WTC11 (cell line): Measurements from ENCODE around the gene CAPSL. TPM values are rescaled to one million over a fixed set of nuclear protein-coding genes. Genes with fewer than 3 reads are reported as not detected.

Experiments used
- ATAC-seq: fragments of 200-7000 bp; cut with Tn5 transposase; 2 replicates; pipeline ENCODE4 v1.10.0; 2021; ENCODE audit warnings: mild to moderate bottlenecking, moderate library complexity
- CTCF ChIA-PET: fragments of 300-600 bp; sonication (Branson Sonifier 250); formaldehyde crosslinking; loops from one replicate; lab custom pipeline; 2021; ENCODE audit warnings: antibody characterized with exemption; lab: Charles Lee
- POLR2A ChIA-PET: fragments of 350-600 bp; sonication (Branson Sonifier 250); formaldehyde crosslinking; loops from one replicate; lab custom pipeline; 2021; ENCODE audit warnings: antibody characterized with exemption; lab: Charles Lee
- DNase-seq: peaks from one replicate; pipeline ENCODE4 v3.0.0; 2021; ENCODE audit warnings: low spot score
- H3K27ac Mint-ChIP-seq: 2 replicates; pipeline ENCODE4 v1.8.0; 2021; ENCODE audit warnings: mixed read lengths
- H3K27me3 Mint-ChIP-seq: 2 replicates; pipeline ENCODE4 v1.8.0; 2021; ENCODE audit warnings: low read depth, mild to moderate bottlenecking, moderate library complexity, mixed read lengths
- H3K36me3 Mint-ChIP-seq: 2 replicates; pipeline ENCODE4 v1.8.0; 2021; ENCODE audit warnings: mixed read lengths
- H3K4me1 Mint-ChIP-seq: 2 replicates; pipeline ENCODE4 v1.8.0; 2022; ENCODE audit warnings: mixed read lengths
- H3K4me3 Mint-ChIP-seq: 2 replicates; pipeline ENCODE4 v1.8.0; 2021; ENCODE audit warnings: mild to moderate bottlenecking, moderate library complexity, mixed read lengths
- H3K9me3 Mint-ChIP-seq: 2 replicates; pipeline ENCODE4 v1.8.0; 2021; ENCODE audit warnings: mixed read lengths
- ATF1 ChIP-seq: sonication (generic); formaldehyde crosslinking; IDR thresholded peaks from 2 replicates; pipeline ENCODE4 v1.8.1; 2023; ENCODE audit warnings: mild to moderate bottlenecking, moderate library complexity, missing genetic modification reagents
- ATF2 ChIP-seq: sonication (generic); formaldehyde crosslinking; IDR thresholded peaks from 2 replicates; pipeline ENCODE4 v1.8.1; 2022; ENCODE audit warnings: low read depth, missing genetic modification reagents, borderline replicate concordance
- CREB1 ChIP-seq: sonication (generic); formaldehyde crosslinking; IDR thresholded peaks from 2 replicates; pipeline ENCODE4 v1.8.0; 2023; ENCODE audit warnings: mild to moderate bottlenecking, missing genetic modification reagents
- CREM ChIP-seq: sonication (generic); formaldehyde crosslinking; IDR thresholded peaks from 2 replicates; pipeline ENCODE4 v1.8.1; 2022; ENCODE audit warnings: mild to moderate bottlenecking, missing genetic modification reagents, moderate library complexity
- EMX1 ChIP-seq: fragments of 250-450 bp; sonication (Bioruptor Pico); IDR thresholded peaks from 2 replicates; pipeline ENCODE4 v1.8.0; 2021; ENCODE audit warnings: mild to moderate bottlenecking
- ERG ChIP-seq: fragments of 250-450 bp; sonication (Bioruptor Pico); IDR thresholded peaks from 2 replicates; pipeline ENCODE4 v1.8.0; 2021; ENCODE audit warnings: mild to moderate bottlenecking
- FOXP4 ChIP-seq: sonication (generic); formaldehyde crosslinking; IDR thresholded peaks from 2 replicates; pipeline ENCODE4 v1.8.0; 2022; ENCODE audit warnings: mild to moderate bottlenecking, missing genetic modification reagents
- JAZF1 ChIP-seq: fragments of 250-450 bp; sonication (Bioruptor Pico); IDR thresholded peaks from 2 replicates; pipeline ENCODE4 v1.9.0; 2021; ENCODE audit warnings: moderate library complexity, mild to moderate bottlenecking, inconsistent platforms
- KAT7 ChIP-seq: sonication (generic); formaldehyde crosslinking; IDR thresholded peaks from 2 replicates; pipeline ENCODE4 v1.8.1; 2023; ENCODE audit warnings: missing genetic modification reagents, mild to moderate bottlenecking, borderline replicate concordance
- SP1 ChIP-seq: sonication (generic); formaldehyde crosslinking; conservative IDR thresholded peaks from 2 replicates; pipeline ENCODE4 v1.8.1; 2022; ENCODE audit warnings: missing genetic modification reagents
- TEAD1 ChIP-seq: sonication (generic); formaldehyde crosslinking; IDR thresholded peaks from 2 replicates; pipeline ENCODE4 v1.8.0; 2022; ENCODE audit warnings: mild to moderate bottlenecking, missing genetic modification reagents
- ZBTB21 ChIP-seq: sonication (generic); formaldehyde crosslinking; IDR thresholded peaks from 2 replicates; pipeline ENCODE4 v1.8.1; 2023; ENCODE audit warnings: mild to moderate bottlenecking, missing genetic modification reagents, borderline replicate concordance
- ZNF232 ChIP-seq: sonication (generic); formaldehyde crosslinking; IDR thresholded peaks from 2 replicates; pipeline ENCODE4 v1.8.0; 2022; ENCODE audit warnings: mild to moderate bottlenecking, missing genetic modification reagents
- ZNF263 ChIP-seq: sonication (generic); formaldehyde crosslinking; IDR thresholded peaks from 2 replicates; pipeline ENCODE4 v1.8.1; 2022; ENCODE audit warnings: low read depth, mild to moderate bottlenecking, moderate library complexity, missing genetic modification reagents
- total RNA-seq: library from RNA; stranded (reverse); gene quantifications from 3 replicates; pipeline ENCODE4 v1.2.3, GENCODE V29; 2021
- TF ChIP-seq, protein P1 (sequence below): sonication (generic); formaldehyde crosslinking; IDR thresholded peaks from 2 replicates; pipeline ENCODE4 v1.8.0; 2022; ENCODE audit warnings: mild to moderate bottlenecking, missing genetic modification reagents
- TF ChIP-seq, protein P2 (sequence below): sonication (generic); formaldehyde crosslinking; IDR thresholded peaks from 2 replicates; pipeline ENCODE4 v1.8.1; 2023; ENCODE audit warnings: mild to moderate bottlenecking, missing genetic modification reagents, borderline replicate concordance
- TF ChIP-seq, protein P3 (sequence below): sonication (generic); formaldehyde crosslinking; IDR thresholded peaks from 2 replicates; pipeline ENCODE4 v1.8.1; 2022; ENCODE audit warnings: missing genetic modification reagents, borderline replicate concordance
- TF ChIP-seq, protein P4 (sequence below): sonication (generic); formaldehyde crosslinking; conservative IDR thresholded peaks from 2 replicates; pipeline ENCODE4 v1.8.1; 2022; ENCODE audit warnings: mild to moderate bottlenecking, missing genetic modification reagents
- TF ChIP-seq, protein P5 (sequence below): sonication (generic); formaldehyde crosslinking; IDR thresholded peaks from 2 replicates; pipeline ENCODE4 v1.8.0; 2023; ENCODE audit warnings: missing genetic modification reagents, mild to moderate bottlenecking, borderline replicate concordance

CAPSL gene
- total RNA-seq, 1 experiment from 2014 or later = not detected

GRCh38 chr5:35886381-35886780, 52.0 kb downstream of the CAPSL start:
- TF ChIP-seq ZBTB21 (no peak), ERG (CRISPR knock-in tag) (no peak), CREB1 (no peak), JAZF1 (CRISPR knock-in tag) (no peak), CREM (no peak), ZNF263 (CRISPR knock-in tag) (no peak), SP1 (CRISPR knock-in tag) (no peak), FOXP4 (no peak)
- TF ChIP-seq, protein P1, sequence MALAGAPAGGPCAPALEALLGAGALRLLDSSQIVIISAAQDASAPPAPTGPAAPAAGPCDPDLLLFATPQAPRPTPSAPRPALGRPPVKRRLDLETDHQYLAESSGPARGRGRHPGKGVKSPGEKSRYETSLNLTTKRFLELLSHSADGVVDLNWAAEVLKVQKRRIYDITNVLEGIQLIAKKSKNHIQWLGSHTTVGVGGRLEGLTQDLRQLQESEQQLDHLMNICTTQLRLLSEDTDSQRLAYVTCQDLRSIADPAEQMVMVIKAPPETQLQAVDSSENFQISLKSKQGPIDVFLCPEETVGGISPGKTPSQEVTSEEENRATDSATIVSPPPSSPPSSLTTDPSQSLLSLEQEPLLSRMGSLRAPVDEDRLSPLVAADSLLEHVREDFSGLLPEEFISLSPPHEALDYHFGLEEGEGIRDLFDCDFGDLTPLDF (CRISPR knock-in tag) = no peak
- TF ChIP-seq, protein P2, sequence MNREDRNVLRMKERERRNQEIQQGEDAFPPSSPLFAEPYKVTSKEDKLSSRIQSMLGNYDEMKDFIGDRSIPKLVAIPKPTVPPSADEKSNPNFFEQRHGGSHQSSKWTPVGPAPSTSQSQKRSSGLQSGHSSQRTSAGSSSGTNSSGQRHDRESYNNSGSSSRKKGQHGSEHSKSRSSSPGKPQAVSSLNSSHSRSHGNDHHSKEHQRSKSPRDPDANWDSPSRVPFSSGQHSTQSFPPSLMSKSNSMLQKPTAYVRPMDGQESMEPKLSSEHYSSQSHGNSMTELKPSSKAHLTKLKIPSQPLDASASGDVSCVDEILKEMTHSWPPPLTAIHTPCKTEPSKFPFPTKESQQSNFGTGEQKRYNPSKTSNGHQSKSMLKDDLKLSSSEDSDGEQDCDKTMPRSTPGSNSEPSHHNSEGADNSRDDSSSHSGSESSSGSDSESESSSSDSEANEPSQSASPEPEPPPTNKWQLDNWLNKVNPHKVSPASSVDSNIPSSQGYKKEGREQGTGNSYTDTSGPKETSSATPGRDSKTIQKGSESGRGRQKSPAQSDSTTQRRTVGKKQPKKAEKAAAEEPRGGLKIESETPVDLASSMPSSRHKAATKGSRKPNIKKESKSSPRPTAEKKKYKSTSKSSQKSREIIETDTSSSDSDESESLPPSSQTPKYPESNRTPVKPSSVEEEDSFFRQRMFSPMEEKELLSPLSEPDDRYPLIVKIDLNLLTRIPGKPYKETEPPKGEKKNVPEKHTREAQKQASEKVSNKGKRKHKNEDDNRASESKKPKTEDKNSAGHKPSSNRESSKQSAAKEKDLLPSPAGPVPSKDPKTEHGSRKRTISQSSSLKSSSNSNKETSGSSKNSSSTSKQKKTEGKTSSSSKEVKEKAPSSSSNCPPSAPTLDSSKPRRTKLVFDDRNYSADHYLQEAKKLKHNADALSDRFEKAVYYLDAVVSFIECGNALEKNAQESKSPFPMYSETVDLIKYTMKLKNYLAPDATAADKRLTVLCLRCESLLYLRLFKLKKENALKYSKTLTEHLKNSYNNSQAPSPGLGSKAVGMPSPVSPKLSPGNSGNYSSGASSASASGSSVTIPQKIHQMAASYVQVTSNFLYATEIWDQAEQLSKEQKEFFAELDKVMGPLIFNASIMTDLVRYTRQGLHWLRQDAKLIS = no peak
- TF ChIP-seq, protein P3, sequence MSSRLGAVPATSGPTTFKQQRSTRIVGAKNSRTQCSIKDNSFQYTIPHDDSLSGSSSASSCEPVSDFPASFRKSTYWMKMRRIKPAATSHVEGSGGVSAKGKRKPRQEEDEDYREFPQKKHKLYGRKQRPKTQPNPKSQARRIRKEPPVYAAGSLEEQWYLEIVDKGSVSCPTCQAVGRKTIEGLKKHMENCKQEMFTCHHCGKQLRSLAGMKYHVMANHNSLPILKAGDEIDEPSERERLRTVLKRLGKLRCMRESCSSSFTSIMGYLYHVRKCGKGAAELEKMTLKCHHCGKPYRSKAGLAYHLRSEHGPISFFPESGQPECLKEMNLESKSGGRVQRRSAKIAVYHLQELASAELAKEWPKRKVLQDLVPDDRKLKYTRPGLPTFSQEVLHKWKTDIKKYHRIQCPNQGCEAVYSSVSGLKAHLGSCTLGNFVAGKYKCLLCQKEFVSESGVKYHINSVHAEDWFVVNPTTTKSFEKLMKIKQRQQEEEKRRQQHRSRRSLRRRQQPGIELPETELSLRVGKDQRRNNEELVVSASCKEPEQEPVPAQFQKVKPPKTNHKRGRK (CRISPR knock-in tag) = no peak
- TF ChIP-seq, protein P4, sequence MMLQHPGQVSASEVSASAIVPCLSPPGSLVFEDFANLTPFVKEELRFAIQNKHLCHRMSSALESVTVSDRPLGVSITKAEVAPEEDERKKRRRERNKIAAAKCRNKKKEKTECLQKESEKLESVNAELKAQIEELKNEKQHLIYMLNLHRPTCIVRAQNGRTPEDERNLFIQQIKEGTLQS (CRISPR knock-in tag) = no peak
- POLR2A ChIA-PET = no interaction called here
- Mint-ChIP-seq H3K9me3 (peaks cover 2% of the 10 kb centered on the region), H3K27ac (no peak overlapping the region), H3K4me3 (no peak overlapping the region), H3K36me3 (no peaks in the 10 kb centered on the region), H3K4me1 (no peaks in the 10 kb centered on the region), H3K27me3 (no peaks in the 10 kb centered on the region; the same call in 1 of the 2 replicates)
- ATAC-seq (no peak), DNase-seq (no peak)
- CTCF ChIA-PET = no interaction called here

DNA sequence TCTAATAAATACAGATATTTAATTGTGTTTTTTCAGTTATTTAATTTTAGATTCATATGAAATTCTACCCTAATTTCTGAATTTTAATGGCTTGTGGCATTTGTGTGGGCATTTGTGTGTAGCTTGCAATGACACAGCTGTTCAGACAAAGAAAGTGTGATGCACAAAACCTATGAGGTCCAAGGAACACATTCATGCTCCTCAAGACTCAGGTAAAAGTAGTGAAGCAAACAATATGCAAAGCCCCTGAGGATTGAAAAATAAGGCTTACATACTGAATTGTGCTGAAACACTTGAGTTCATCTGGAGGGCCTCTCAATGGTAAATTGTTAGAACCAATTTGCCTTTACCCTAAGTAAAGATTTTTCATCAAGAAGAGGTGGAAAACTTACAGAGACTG, 53.6 kb downstream of the CAPSL start:
- Mint-ChIP-seq H3K9me3 (no peaks in the 10 kb centered on the region), H3K27ac (no peak overlapping the region), H3K4me1 (no peaks in the 10 kb centered on the region), H3K27me3 (no peaks in the 10 kb centered on the region; the same call in 1 of the 2 replicates), H3K36me3 (no peaks in the 10 kb centered on the region), H3K4me3 (no peak overlapping the region)
- ChIA-PET CTCF (no interaction called here), POLR2A (no interaction called here)
- TF ChIP-seq TEAD1 (CRISPR knock-in tag) (no peak), ATF2 (CRISPR knock-in tag) (no peak), ZNF263 (CRISPR knock-in tag) (no peak), ZNF232 (CRISPR knock-in tag) (no peak), ATF1 (CRISPR knock-in tag) (no peak), EMX1 (CRISPR knock-in tag) (no peak), CREB1 (no peak), KAT7 (CRISPR knock-in tag) (no peak)
- TF ChIP-seq, protein P5, sequence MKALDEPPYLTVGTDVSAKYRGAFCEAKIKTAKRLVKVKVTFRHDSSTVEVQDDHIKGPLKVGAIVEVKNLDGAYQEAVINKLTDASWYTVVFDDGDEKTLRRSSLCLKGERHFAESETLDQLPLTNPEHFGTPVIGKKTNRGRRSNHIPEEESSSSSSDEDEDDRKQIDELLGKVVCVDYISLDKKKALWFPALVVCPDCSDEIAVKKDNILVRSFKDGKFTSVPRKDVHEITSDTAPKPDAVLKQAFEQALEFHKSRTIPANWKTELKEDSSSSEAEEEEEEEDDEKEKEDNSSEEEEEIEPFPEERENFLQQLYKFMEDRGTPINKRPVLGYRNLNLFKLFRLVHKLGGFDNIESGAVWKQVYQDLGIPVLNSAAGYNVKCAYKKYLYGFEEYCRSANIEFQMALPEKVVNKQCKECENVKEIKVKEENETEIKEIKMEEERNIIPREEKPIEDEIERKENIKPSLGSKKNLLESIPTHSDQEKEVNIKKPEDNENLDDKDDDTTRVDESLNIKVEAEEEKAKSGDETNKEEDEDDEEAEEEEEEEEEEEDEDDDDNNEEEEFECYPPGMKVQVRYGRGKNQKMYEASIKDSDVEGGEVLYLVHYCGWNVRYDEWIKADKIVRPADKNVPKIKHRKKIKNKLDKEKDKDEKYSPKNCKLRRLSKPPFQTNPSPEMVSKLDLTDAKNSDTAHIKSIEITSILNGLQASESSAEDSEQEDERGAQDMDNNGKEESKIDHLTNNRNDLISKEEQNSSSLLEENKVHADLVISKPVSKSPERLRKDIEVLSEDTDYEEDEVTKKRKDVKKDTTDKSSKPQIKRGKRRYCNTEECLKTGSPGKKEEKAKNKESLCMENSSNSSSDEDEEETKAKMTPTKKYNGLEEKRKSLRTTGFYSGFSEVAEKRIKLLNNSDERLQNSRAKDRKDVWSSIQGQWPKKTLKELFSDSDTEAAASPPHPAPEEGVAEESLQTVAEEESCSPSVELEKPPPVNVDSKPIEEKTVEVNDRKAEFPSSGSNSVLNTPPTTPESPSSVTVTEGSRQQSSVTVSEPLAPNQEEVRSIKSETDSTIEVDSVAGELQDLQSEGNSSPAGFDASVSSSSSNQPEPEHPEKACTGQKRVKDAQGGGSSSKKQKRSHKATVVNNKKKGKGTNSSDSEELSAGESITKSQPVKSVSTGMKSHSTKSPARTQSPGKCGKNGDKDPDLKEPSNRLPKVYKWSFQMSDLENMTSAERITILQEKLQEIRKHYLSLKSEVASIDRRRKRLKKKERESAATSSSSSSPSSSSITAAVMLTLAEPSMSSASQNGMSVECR (CRISPR knock-in tag) = no peak
- no peak for ATAC-seq
- no peak for DNase-seq
